ENCODE results near the gene CELA3A.
"Not testable (repeated sequence)": the region's sequence is repeated elsewhere in the genome, so short reads cannot be mapped to it uniquely, and the experiment has no call there.

CELA3A gene

DNA sequence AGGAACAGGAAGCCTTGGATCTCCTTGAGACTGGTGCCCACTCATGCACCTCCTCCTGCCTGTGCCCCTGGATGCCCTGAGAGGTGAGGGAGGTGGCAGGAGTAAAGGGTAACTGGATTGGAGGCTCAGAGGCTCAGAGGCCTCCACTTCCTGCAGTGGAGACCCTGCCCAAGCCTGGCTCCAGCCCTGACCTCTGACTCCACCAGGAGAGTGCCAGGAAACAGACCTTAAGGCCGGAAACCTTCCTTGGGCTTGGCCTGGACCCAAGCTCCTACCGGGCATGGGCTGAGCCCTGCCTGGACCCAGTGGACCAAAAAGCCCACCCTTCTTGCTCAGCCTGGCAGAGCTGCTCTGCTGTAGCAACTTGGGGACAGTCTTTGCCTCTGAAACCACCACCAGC lies 39.7 kb upstream of the CELA3A start:
- Histone ChIP-seq H3K9me3 (replicated peaks; ENCODE audit: insufficient read depth, low read length) (no peaks in the 10 kb centered on the region), H3K27ac (ENCODE audit: low read length) (no peak overlapping the region), H4K20me1 (ENCODE audit: insufficient read depth, low read length) (no peaks in the 10 kb centered on the region), H3F3A (ENCODE audit: insufficient read depth, low read length) (no peaks in the 10 kb centered on the region), H2AFZ (ENCODE audit: low read length) (no peak overlapping the region), H3K4me2 (ENCODE audit: low read depth, low read length) (no peak overlapping the region), H3K9me2 (replicated peaks; ENCODE audit: insufficient read depth, low read length) (no peaks in the 10 kb centered on the region), H3K27me3 (replicated peaks; ENCODE audit: insufficient read depth, low read length) (0 out of 2 replicates have a peak, but pooled peaks cover 3% of the 10 kb centered on the region), H3K79me2 (ENCODE audit: low read length) (no peaks in the 10 kb centered on the region), H3K9ac (ENCODE audit: low read length) (no peak overlapping the region), H3K36me3 (replicated peaks; ENCODE audit: insufficient read depth, low read length) (no peaks in the 10 kb centered on the region), H3K4me3 (ENCODE audit: low read length) (no peak overlapping the region), H3K4me1 (ENCODE audit: low read length) (no peaks in the 10 kb centered on the region)
- DNase-seq: no peak
- TF ChIP-seq, protein P1, sequence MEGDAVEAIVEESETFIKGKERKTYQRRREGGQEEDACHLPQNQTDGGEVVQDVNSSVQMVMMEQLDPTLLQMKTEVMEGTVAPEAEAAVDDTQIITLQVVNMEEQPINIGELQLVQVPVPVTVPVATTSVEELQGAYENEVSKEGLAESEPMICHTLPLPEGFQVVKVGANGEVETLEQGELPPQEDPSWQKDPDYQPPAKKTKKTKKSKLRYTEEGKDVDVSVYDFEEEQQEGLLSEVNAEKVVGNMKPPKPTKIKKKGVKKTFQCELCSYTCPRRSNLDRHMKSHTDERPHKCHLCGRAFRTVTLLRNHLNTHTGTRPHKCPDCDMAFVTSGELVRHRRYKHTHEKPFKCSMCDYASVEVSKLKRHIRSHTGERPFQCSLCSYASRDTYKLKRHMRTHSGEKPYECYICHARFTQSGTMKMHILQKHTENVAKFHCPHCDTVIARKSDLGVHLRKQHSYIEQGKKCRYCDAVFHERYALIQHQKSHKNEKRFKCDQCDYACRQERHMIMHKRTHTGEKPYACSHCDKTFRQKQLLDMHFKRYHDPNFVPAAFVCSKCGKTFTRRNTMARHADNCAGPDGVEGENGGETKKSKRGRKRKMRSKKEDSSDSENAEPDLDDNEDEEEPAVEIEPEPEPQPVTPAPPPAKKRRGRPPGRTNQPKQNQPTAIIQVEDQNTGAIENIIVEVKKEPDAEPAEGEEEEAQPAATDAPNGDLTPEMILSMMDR (IDR thresholded peaks at IDR 0.05; ENCODE audit: low read length): no peak
- TF ChIP-seq EZH2 (optimal IDR thresholded peaks at IDR 0.05; ENCODE audit: low read depth, low read length) (no peak), EZH2phosphoT487 (IDR thresholded peaks at IDR 0.05; ENCODE audit: low read length) (no peak)

DNA sequence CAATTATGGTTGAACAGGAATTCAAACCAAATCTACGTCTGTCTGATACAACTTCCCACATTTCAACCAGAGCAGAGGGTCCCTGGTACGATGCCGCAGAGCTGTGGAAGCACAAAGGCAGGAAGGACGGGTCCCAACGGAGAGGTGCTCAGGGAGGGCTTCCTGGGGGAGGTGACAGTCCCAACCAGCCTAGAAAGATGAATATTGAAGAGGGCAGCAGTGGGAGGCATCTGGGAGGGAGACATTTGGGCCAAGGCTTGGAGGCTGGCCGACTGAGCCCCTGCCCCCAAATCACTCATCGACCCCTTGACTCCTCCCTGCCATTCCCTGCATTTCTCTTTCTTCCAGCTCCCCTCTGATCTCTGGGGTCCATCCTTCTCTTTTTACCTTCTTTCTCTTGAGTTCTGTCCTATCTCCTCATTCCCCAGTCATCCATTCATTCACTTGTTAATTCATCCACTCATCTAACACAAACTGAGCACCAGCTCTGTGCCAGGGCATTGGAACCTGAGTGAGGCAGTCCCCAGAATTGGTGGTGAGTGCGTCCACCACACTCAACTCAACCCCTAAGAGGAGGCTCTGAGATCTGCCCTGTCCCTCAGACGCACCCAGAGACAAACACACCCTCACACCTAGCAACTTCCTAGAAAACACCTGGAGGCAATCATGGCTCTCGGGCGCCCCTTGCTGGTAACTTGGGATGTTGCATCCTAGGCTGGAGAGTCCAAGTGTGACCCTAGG lies 37.8 kb upstream of the CELA3A start:
- no peak overlapping the region for H3K4me2 ChIP-seq (ENCODE audit: low read depth, low read length)
- H2AFZ ChIP-seq (ENCODE audit: low read length): no peak overlapping the region
- TF ChIP-seq, protein P1 (IDR thresholded peaks at IDR 0.05; ENCODE audit: low read length): peak; percentile 88
- no peak for TF ChIP-seq EZH2phosphoT487 (IDR thresholded peaks at IDR 0.05; ENCODE audit: low read length)
- no peak overlapping the region for H3K9ac ChIP-seq (ENCODE audit: low read length)
- no peaks in the 10 kb centered on the region for H3K9me3 ChIP-seq (replicated peaks; ENCODE audit: insufficient read depth, low read length)
- no peak overlapping the region for H3K4me3 ChIP-seq (ENCODE audit: low read length)
- no peaks in the 10 kb centered on the region for H3F3A ChIP-seq (ENCODE audit: insufficient read depth, low read length)
- H3K27me3 ChIP-seq (replicated peaks; ENCODE audit: insufficient read depth, low read length): no peaks in the 10 kb centered on the region
- no peaks in the 10 kb centered on the region for H3K4me1 ChIP-seq (ENCODE audit: low read length)
- no peak overlapping the region for H3K27ac ChIP-seq (ENCODE audit: low read length)
- H3K9me2 ChIP-seq (replicated peaks; ENCODE audit: insufficient read depth, low read length): no peaks in the 10 kb centered on the region
- no peaks in the 10 kb centered on the region for H3K36me3 ChIP-seq (replicated peaks; ENCODE audit: insufficient read depth, low read length)
- H3K79me2 ChIP-seq (ENCODE audit: low read length): no peaks in the 10 kb centered on the region
- no peaks in the 10 kb centered on the region for H4K20me1 ChIP-seq (ENCODE audit: insufficient read depth, low read length)
- DNase-seq: peak; percentile 75

DNA sequence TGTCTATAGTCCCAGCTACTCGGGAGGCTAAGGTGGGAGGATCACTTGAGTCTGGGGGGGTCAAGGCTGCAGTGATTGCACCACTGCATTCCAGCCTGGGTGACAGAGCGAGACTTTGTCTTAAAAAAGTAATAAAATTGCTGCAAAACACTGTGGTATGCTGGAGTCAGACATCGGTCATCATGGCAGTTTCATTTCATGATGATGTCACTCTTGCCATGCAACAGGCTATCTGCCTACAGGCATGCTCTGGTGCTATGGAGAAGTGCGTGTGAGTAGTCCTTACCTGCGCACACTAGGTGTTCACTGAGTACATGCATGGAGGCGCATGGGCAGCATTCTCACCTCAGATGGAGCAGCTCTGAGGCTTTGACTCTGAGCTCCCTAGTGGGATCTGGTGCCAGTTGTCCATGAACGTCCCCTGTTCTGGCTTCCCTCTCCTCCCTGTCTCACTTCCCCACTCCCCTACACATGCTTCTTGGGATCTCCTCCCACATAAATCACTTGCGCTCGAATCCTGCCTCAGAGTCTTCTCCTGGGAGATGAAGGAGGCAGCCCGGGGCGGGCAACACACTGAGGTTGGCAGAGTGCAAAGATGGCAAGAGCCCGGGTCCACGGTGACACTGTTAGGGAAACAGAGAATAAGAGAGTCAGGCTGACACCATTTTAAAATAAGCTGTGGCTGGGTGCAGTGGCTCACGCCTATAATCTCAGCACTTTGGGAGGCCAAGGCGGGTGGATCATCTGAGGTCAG lies 35.0 kb upstream of the CELA3A start:
- Histone ChIP-seq H3K4me2 (ENCODE audit: low read depth, low read length) (no peak overlapping the region), H3K9me2 (replicated peaks; ENCODE audit: insufficient read depth, low read length) (no peaks in the 10 kb centered on the region), H2AFZ (ENCODE audit: low read length) (no peak overlapping the region), H3K4me1 (ENCODE audit: low read length) (no peaks in the 10 kb centered on the region), H4K20me1 (ENCODE audit: insufficient read depth, low read length) (no peaks in the 10 kb centered on the region), H3K9ac (ENCODE audit: low read length) (no peak overlapping the region), H3K4me3 (ENCODE audit: low read length) (no peak overlapping the region), H3K27ac (ENCODE audit: low read length) (no peak overlapping the region), H3K27me3 (replicated peaks; ENCODE audit: insufficient read depth, low read length) (no peaks in the 10 kb centered on the region), H3K9me3 (replicated peaks; ENCODE audit: insufficient read depth, low read length) (no peaks in the 10 kb centered on the region), H3F3A (ENCODE audit: insufficient read depth, low read length) (no peaks in the 10 kb centered on the region), H3K79me2 (ENCODE audit: low read length) (no peaks in the 10 kb centered on the region), H3K36me3 (replicated peaks; ENCODE audit: insufficient read depth, low read length) (no peaks in the 10 kb centered on the region)
- DNase-seq: no peak
- TF ChIP-seq, protein P1 (IDR thresholded peaks at IDR 0.05; ENCODE audit: low read length): no peak
- no peak for TF ChIP-seq EZH2 (optimal IDR thresholded peaks at IDR 0.05; ENCODE audit: low read depth, low read length)
- TF ChIP-seq EZH2phosphoT487 (IDR thresholded peaks at IDR 0.05; ENCODE audit: low read length): no peak

DNA sequence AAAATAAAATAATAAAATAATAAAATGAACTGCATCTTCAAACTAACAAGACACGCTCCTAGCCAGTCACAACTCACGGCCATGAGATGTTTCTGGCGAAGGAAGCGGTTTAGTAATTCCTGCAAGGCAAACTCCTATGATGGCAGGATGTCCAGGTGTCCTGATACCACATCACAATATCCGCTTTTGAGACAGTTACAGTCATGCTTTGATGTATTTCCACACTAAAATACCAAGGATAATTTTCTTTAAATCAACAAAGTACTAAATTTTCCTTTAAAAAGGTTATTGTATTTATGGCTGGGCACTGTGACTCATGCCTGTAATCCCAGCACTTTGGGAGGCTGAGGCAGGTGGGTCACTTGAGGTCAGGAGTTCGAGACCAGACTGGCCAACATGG lies 34.2 kb upstream of the CELA3A start:
- H3K27ac ChIP-seq (ENCODE audit: low read length); H3K79me2 ChIP-seq (ENCODE audit: low read length); H3K4me2 ChIP-seq (ENCODE audit: low read depth, low read length); H2AFZ ChIP-seq (ENCODE audit: low read length); H3K4me3 ChIP-seq (ENCODE audit: low read length); H4K20me1 ChIP-seq (ENCODE audit: insufficient read depth, low read length); H3F3A ChIP-seq (ENCODE audit: insufficient read depth, low read length); H3K9ac ChIP-seq (ENCODE audit: low read length); H3K4me1 ChIP-seq (ENCODE audit: low read length); H3K36me3 ChIP-seq (replicated peaks; ENCODE audit: insufficient read depth, low read length); H3K27me3 ChIP-seq (replicated peaks; ENCODE audit: insufficient read depth, low read length); H3K9me2 ChIP-seq (replicated peaks; ENCODE audit: insufficient read depth, low read length); H3K9me3 ChIP-seq (replicated peaks; ENCODE audit: insufficient read depth, low read length); DNase-seq: not testable (repeated sequence)

DNA sequence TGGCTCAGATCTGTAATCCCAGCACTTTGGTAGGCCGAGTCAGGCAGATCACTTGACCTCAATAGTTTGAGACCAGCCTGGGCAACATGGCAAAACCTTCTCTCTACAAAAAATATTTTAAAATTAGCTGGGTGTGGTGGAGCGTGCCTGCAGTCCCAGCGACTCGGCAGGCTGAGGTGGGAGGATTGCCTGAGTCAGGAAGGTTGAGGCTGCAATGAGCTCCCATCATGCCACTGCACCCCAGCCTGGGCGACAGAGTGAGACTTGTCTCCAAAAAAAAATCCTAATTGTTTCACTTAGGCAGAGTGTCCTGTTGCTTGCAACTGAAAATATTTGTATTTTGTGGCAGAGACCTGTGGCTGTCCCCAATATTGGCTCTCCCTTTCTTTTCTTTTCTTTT lies 32.4 kb upstream of the CELA3A start:
- not testable (repeated sequence) for H3K9me2 ChIP-seq (replicated peaks; ENCODE audit: insufficient read depth, low read length); H3K79me2 ChIP-seq (ENCODE audit: low read length); H3K4me1 ChIP-seq (ENCODE audit: low read length); H3K9ac ChIP-seq (ENCODE audit: low read length); H3K4me2 ChIP-seq (ENCODE audit: low read depth, low read length); H3K36me3 ChIP-seq (replicated peaks; ENCODE audit: insufficient read depth, low read length); DNase-seq; H3K27me3 ChIP-seq (replicated peaks; ENCODE audit: insufficient read depth, low read length); H3F3A ChIP-seq (ENCODE audit: insufficient read depth, low read length); H2AFZ ChIP-seq (ENCODE audit: low read length); H3K9me3 ChIP-seq (replicated peaks; ENCODE audit: insufficient read depth, low read length); H4K20me1 ChIP-seq (ENCODE audit: insufficient read depth, low read length); H3K27ac ChIP-seq (ENCODE audit: low read length); H3K4me3 ChIP-seq (ENCODE audit: low read length)

Data from MM.1S (cell line).